Naive thymus-derived CD8-positive, alpha-beta T cell (primary cell): ENCODE measurements around the gene AP3D1. TPM values are rescaled to one million over a fixed set of nuclear protein-coding genes. Genes with fewer than 3 reads are reported as not detected.

Experiments used
- polyA plus RNA-seq, 3 donors: library from polyadenylated mRNA; unstranded; fragments of 300-500 nt; fragmentation: Illumina TruSeq; gene quantifications; one replicate each; pipeline ENCODE4 v1.2.3, GENCODE V29; 2021
- total RNA-seq, 8 experiments: library from RNA in 2 of 8; stranded (reverse) in 2 of 8; gene quantifications; one replicate each; pipeline ENCODE4 v1.2.3 and lab custom pipeline; 2021 to 2026

AP3D1 gene
- total and polyA plus RNA-seq, 5 experiments from 2014 or later: 12.8 to 83.2 (median 45.0) TPM

Other genes starting within 250 kb of the AP3D1 start
- gene ADAT3, start 246.2 kb downstream of the AP3D1 start, total RNA-seq: 1 to 10 TPM; 4.2 to 4.5 TPM
- 1 to 10 TPM; 1.9 to 3.6 (median 3.6) TPM for gene ADAT3, start 246.2 kb downstream of the AP3D1 start, polyA plus RNA-seq
- 10 to 100 TPM; 20.7 to 23.4 TPM for gene SCAMP4, start 246.2 kb downstream of the AP3D1 start, total RNA-seq
- 10 to 100 TPM; 12.1 to 15.5 (median 12.5) TPM for gene SCAMP4, start 246.2 kb downstream of the AP3D1 start, polyA plus RNA-seq
- gene CSNK1G2, start 210.4 kb downstream of the AP3D1 start, total RNA-seq: 100 to 1,000 TPM; 168 to 175 TPM
- 10 to 100 TPM; 25.4 to 67.6 (median 26.4) TPM for gene CSNK1G2, start 210.4 kb downstream of the AP3D1 start, polyA plus RNA-seq
- 10 to 100 TPM; 58.0 to 64.1 TPM for gene BTBD2, start 135.9 kb downstream of the AP3D1 start, total RNA-seq
- 1 to 10 TPM; 3.2 to 7.3 (median 4.8) TPM for gene BTBD2, start 135.9 kb downstream of the AP3D1 start, polyA plus RNA-seq
- 100 to 1,000 TPM; 171 to 176 TPM for gene MKNK2, start 100.3 kb downstream of the AP3D1 start, total RNA-seq
- gene MKNK2, start 100.3 kb downstream of the AP3D1 start, polyA plus RNA-seq: 10 to 100 TPM; 26.1 to 47.1 (median 30.2) TPM
- gene MOB3A, start 55.2 kb downstream of the AP3D1 start, total RNA-seq: 100 to 1,000 TPM in 1 of 2 experiments, 10 to 100 TPM in 1; 94.0 to 101 TPM
- gene MOB3A, start 55.2 kb downstream of the AP3D1 start, polyA plus RNA-seq: 10 to 100 TPM; 40.5 to 90.4 (median 53.1) TPM
- gene IZUMO4, start 54.7 kb downstream of the AP3D1 start, total RNA-seq: 10 to 100 TPM; 16.6 to 18.7 TPM
- gene IZUMO4, start 54.7 kb downstream of the AP3D1 start, polyA plus RNA-seq: 1 to 10 TPM in 1 of 3 donors, under 1 TPM in 2; 0.26 to 1.4 (median 0.85) TPM
- gene DOT1L, start 12.4 kb upstream of the AP3D1 start, total RNA-seq: 10 to 100 TPM; 24.5 to 28.5 TPM
- gene DOT1L, start 12.4 kb upstream of the AP3D1 start, polyA plus RNA-seq: 1 to 10 TPM in 1 of 3 donors, under 1 TPM in 2; 0.30 to 1.0 (median 0.62) TPM
- 10 to 100 TPM; 56.7 to 59.8 TPM for gene PLEKHJ1, start 84.8 kb upstream of the AP3D1 start, total RNA-seq
- 100 to 1,000 TPM in 2 of 3 donors, 10 to 100 TPM in 1; 85.2 to 106 (median 101) TPM for gene PLEKHJ1, start 84.8 kb upstream of the AP3D1 start, polyA plus RNA-seq
- gene SF3A2, start 85.3 kb upstream of the AP3D1 start, total RNA-seq: 100 to 1,000 TPM; 149 to 162 TPM
- 10 to 100 TPM; 16.3 to 33.5 (median 26.0) TPM for gene SF3A2, start 85.3 kb upstream of the AP3D1 start, polyA plus RNA-seq
- gene AMH, start 97.8 kb upstream of the AP3D1 start, total RNA-seq: 10 to 100 TPM; 13.6 to 14.0 TPM
- gene AMH, start 97.8 kb upstream of the AP3D1 start, polyA plus RNA-seq: not detected
- under 1 TPM in 1 of 2 experiments, not detected in 1; 0.70 TPM for gene JSRP1, start 104.9 kb upstream of the AP3D1 start, total RNA-seq
- gene JSRP1, start 104.9 kb upstream of the AP3D1 start, polyA plus RNA-seq: 1 to 10 TPM in 1 of 3 donors, under 1 TPM in 2; 0.41 to 1.3 (median 0.59) TPM
- under 1 TPM; 0.14 to 0.23 TPM for gene PEAK3, start 130.6 kb upstream of the AP3D1 start, total RNA-seq
- under 1 TPM in 1 of 3 donors, not detected in 2; 0.15 TPM for gene PEAK3, start 130.6 kb upstream of the AP3D1 start, polyA plus RNA-seq
- gene LINGO3, start 156.6 kb upstream of the AP3D1 start, total RNA-seq: 1 to 10 TPM; 1.1 to 1.4 TPM
- 1 to 10 TPM; 2.7 to 9.2 (median 5.1) TPM for gene LINGO3, start 156.6 kb upstream of the AP3D1 start, polyA plus RNA-seq
- 100 to 1,000 TPM in 1 of 2 experiments, 10 to 100 TPM in 1; 99.1 to 102 TPM for gene LSM7, start 177.0 kb upstream of the AP3D1 start, total RNA-seq
- gene LSM7, start 177.0 kb upstream of the AP3D1 start, polyA plus RNA-seq: 100 to 1,000 TPM; 187 to 197 (median 196) TPM
- gene SPPL2B, start 177.1 kb upstream of the AP3D1 start, total RNA-seq: 100 to 1,000 TPM; 166 to 175 TPM
- 10 to 100 TPM; 10.5 to 17.3 (median 11.0) TPM for gene SPPL2B, start 177.1 kb upstream of the AP3D1 start, polyA plus RNA-seq
- not detected for gene TMPRSS9, start 208.7 kb upstream of the AP3D1 start, total RNA-seq
- not detected for gene TMPRSS9, start 208.7 kb upstream of the AP3D1 start, polyA plus RNA-seq